HepG2 (cell line): Measurements from ENCODE around the gene FBP1. TPM values are rescaled to one million over a fixed set of nuclear protein-coding genes. Genes with fewer than 3 reads are reported as not detected.
"Not testable (repeated sequence)": the region's sequence is repeated elsewhere in the genome, so short reads cannot be mapped to it uniquely, and the experiment has no call there.

Experiments
- ATAC-seq: fragments of 200-7000 bp; cut with Tn5 transposase; 3 replicates; pipeline ENCODE4 v1.9.1; 2020; ENCODE audit warnings: mild to moderate bottlenecking, moderate library complexity
- BruUV-seq: library from RNA; stranded (reverse); fragments of 400-500 nt; replicated peaks from 2 replicates; lab custom pipeline; 2021; lab: Mats Ljungman, UMichigan
- CTCF ChIA-PET: fragments of 300-600 bp; formaldehyde crosslinking; extraction: SDS; loops from one replicate; lab custom pipeline; 2021; ENCODE audit warnings: low total read pairs, inconsistent platforms, low intra/inter-chr PET ratio; lab: Yijun Ruan, JAX
- POLR2A ChIA-PET: fragments of 350-600 bp; sonication (Branson Sonifier 250); formaldehyde crosslinking; loops from one replicate; lab custom pipeline; 2020; ENCODE audit warnings: antibody characterized with exemption, inconsistent platforms; lab: Yijun Ruan, JAX
- DNase-seq: peaks from one replicate; pipeline ENCODE4 v3.0.0-alpha.2; 2015; ENCODE audit warnings: low spot score
- FAIRE-seq: peaks from 3 replicates; lab custom pipeline; 2011; peaks lifted over from hg19 to GRCh38; lab: Jason Lieb, UNC
- H2AFZ ChIP-seq: one replicate; pipeline ENCODE4 v1.6.1; 2011; ENCODE audit warnings: low read length, inconsistent platforms
- H3K27ac ChIP-seq: fragments of 300-600 bp; 3 replicates; pipeline ENCODE4 v1.8.0; 2011; ENCODE audit warnings: mixed run types, mild to moderate bottlenecking, mixed read lengths, low read length, inconsistent platforms; ENCODE audit not compliant: insufficient read depth; ENCODE audit errors: extremely low read length
- H3K27me3 ChIP-seq, 2 experiments: fragments of 200-600 bp in 1 of 2; 2 replicates in 1 of 2; 3 replicates in 1 of 2; pipeline versions ENCODE4 v1.6.0 to v1.8.0; 2011; ENCODE audit warnings: low read length in 2 of 2, mild to moderate bottlenecking in 2 of 2, moderate library complexity in 2 of 2, inconsistent platforms in 1 of 2; ENCODE audit not compliant: insufficient read depth in 2 of 2, control insufficient read depth in 1 of 2
- H3K36me3 ChIP-seq, 2 experiments: fragments of 200-600 bp in 1 of 2; replicated peaks in 1 of 2; 2 replicates in 1 of 2; 3 replicates in 1 of 2; pipeline versions ENCODE4 v1.5.1 to v1.8.0; 2011; ENCODE audit warnings: low read length in 2 of 2, inconsistent platforms in 1 of 2; ENCODE audit not compliant: insufficient read depth in 2 of 2, control insufficient read depth in 1 of 2
- H3K4me1 ChIP-seq: 2 replicates; pipeline ENCODE4 v1.5.1; 2012; ENCODE audit warnings: low read length, inconsistent platforms; ENCODE audit not compliant: insufficient read depth
- H3K4me2 ChIP-seq: 2 replicates; pipeline ENCODE4 v1.6.0; 2011; ENCODE audit warnings: low read depth, low read length, inconsistent platforms
- H3K4me3 ChIP-seq, 3 experiments: fragments of 200-600 bp in 1 of 3; sonication (generic), shearing (Covaris generic) in 1 of 3; replicated peaks in 1 of 3; 2 replicates each; pipeline ENCODE4 v1.5.1; 2011 to 2016; ENCODE audit warnings: low read length in 3 of 3, inconsistent platforms in 2 of 3, low read depth in 2 of 3, mild to moderate bottlenecking in 2 of 3, control low read depth in 1 of 3, mixed read lengths in 1 of 3; ENCODE audit not compliant: insufficient read depth in 1 of 3
- H3K79me2 ChIP-seq: one replicate; pipeline ENCODE4 v1.6.1; 2011; ENCODE audit warnings: low read length, inconsistent platforms; ENCODE audit not compliant: insufficient read depth
- H3K9ac ChIP-seq: 2 replicates; pipeline ENCODE4 v1.6.0; 2011; ENCODE audit warnings: mild to moderate bottlenecking, low read depth, low read length, inconsistent platforms; ENCODE audit not compliant: insufficient read depth
- H3K9me3 ChIP-seq: 2 replicates; pipeline ENCODE4 v1.5.1; 2012; ENCODE audit warnings: mild to moderate bottlenecking, low read length
- H4K20me1 ChIP-seq: 2 replicates; pipeline ENCODE4 v1.6.0; 2011; ENCODE audit warnings: inconsistent platforms, mild to moderate bottlenecking, low read length, moderate library complexity; ENCODE audit not compliant: insufficient read depth
- GLMP ChIP-seq: sonication (generic); formaldehyde crosslinking; IDR thresholded peaks from 2 replicates; pipeline ENCODE4 v1.9.0; 2021; ENCODE audit warnings: missing genetic modification reagents, mild to moderate bottlenecking, borderline replicate concordance
- SNAPC2 ChIP-seq: sonication (generic); formaldehyde crosslinking; IDR thresholded peaks from 2 replicates; pipeline ENCODE4 v1.8.1; 2022; ENCODE audit warnings: mild to moderate bottlenecking, missing genetic modification reagents
- ZBTB14 ChIP-seq: sonication (generic); formaldehyde crosslinking; IDR thresholded peaks from 2 replicates; pipeline ENCODE4 v1.4.0; 2020; ENCODE audit warnings: missing genetic modification reagents
- WGBS: methylation state at CpG from one replicate; pipeline ENCODE4 v1.1.6; 2017; ENCODE audit warnings: low lambda C conversion rate; 5-methylcytosine and 5-hydroxymethylcytosine counted together
- in situ Hi-C: cut with HindIII; loops from 2 replicates; pipeline ENCODE4 v1.10.0; 2017; ENCODE audit warnings: low pct_unique_long_range_greater_than_20kb; ENCODE audit not compliant: extremely low pct_ligation_motif_present
- intact Hi-C: fragments of 100-400 bp; cut with micrococcal nuclease; formaldehyde crosslinking; loops from one replicate; pipeline ENCODE4 v1.10.0; 2022; ENCODE audit not compliant: unreplicated experiment
- polyA plus RNA-seq, 8 experiments: library from polyadenylated mRNA; depleted of rRNA in 3 of 8; stranded (reverse) in 7 of 8; unstranded in 1 of 8; fragments of >200 nt; fragmentation: Illumina TruSeq in 4 of 8; extraction: Trizol in 4 of 8; gene quantifications; 2 replicates each; pipeline versions ENCODE4 v1.2.1 to v1.2.3, GENCODE V29; 2011 to 2016; ENCODE audit warnings: low read depth in 4 of 8, missing spikeins in 1 of 8, mixed read lengths in 1 of 8; ENCODE audit not compliant: insufficient read depth in 1 of 8
- total RNA-seq, 5 experiments: library from RNA; depleted of rRNA; stranded (reverse); fragments of >200 nt; fragmentation: Illumina TruSeq; extraction: Trizol; gene quantifications; 2 replicates each; pipeline ENCODE4 v1.2.3, GENCODE V29; 2016; ENCODE audit warnings: low read depth in 1 of 5

Gene FBP1
- total and polyA plus RNA-seq, 2 of the 13 experiments (the other 11 are each of a cell fraction or from before 2014, with no cell fraction given), result 0.29 to 0.53 TPM

- in situ Hi-C loops, result no loop called here
- Histone ChIP-seq H3K4me2 (0 out of 2 replicates have a peak within 1 kb of the TSS, but pooled peaks have one; percentile 6), H3K9ac (no peak within 1 kb of the TSS), H4K20me1 (no peaks in the 10 kb centered on the region), H3K36me3 (no peaks in the 10 kb centered on the region), H3K79me2 (no peaks in the 10 kb centered on the region), H3K9me3 (no peaks in the 10 kb centered on the region), H2AFZ (no peak within 1 kb of the TSS), H3K4me3 (no peak within 1 kb of the TSS), H3K27ac (no peak within 1 kb of the TSS), H3K27me3 (peaks cover 2 to 6% of the 10 kb centered on the region in 2 experiments; a peak in 3 of 5 replicates), H3K4me1 (peaks cover 10% of the 10 kb centered on the region; the same call in 1 of the 2 replicates)
- FAIRE-seq (no peak), DNase-seq (no peak), ATAC-seq (no peak; the same call in 2 of the 3 replicates)
- intact Hi-C loops, result no loop called here
- no TSS peak for BruUV-seq
- no peak for TF ChIP-seq SNAPC2 (CRISPR knock-in tag)
- TF ChIP-seq ZBTB14, result no peak
- no peak for TF ChIP-seq GLMP (CRISPR knock-in tag)
- ChIA-PET POLR2A (no interaction called here), CTCF (no interaction called here)
- WGBS, result 16% methylated on average over 11 of the region's 21 CpGs
Observed at GRCh38 chr9:94593459-94594345, 45.6 kb downstream of the FBP1 start, which contains the start of gene FBP2. Gene FBP2, minus strand, starts transcription at chr9:94593824. Its CDS starts 98 bp downstream, at chr9:94593726.

- H3K36me3 ChIP-seq, H3K4me1 ChIP-seq, DNase-seq, H2AFZ ChIP-seq, H3K4me2 ChIP-seq, H3K4me3 ChIP-seq, in situ Hi-C loops, intact Hi-C loops, H4K20me1 ChIP-seq, H3K27ac ChIP-seq, FAIRE-seq, ATAC-seq, CTCF ChIA-PET, BruUV-seq, H3K9me3 ChIP-seq, POLR2A ChIA-PET, H3K9ac ChIP-seq, H3K27me3 ChIP-seq, H3K79me2 ChIP-seq: not testable (repeated sequence)
- WGBS, result 45% methylated on average over 6 of the region's 7 CpGs
Observed at GRCh38 chr9:94592683-94593082, 46.6 kb downstream of the FBP1 start.
